ENCODE data around the gene FNDC3B.

GRCh38 chr3:172152874-172153273 is 113.5 kb downstream of the FNDC3B start:
- TF ChIP-seq CTCF (IDR thresholded peaks at IDR 0.05) (no peak), ZFX (IDR thresholded peaks at IDR 0.05; ENCODE audit: borderline replicate concordance) (no peak)
